GM18526 (cell line): ENCODE results near the gene COL27A1.

ENCODE experiments used
- POLR2A ChIP-seq: IDR thresholded peaks from 3 replicates; pipeline ENCODE4 v1.6.1; 2011; ENCODE audit not compliant: insufficient read length; ENCODE audit errors: extremely low read depth

Gene COL27A1

DNA sequence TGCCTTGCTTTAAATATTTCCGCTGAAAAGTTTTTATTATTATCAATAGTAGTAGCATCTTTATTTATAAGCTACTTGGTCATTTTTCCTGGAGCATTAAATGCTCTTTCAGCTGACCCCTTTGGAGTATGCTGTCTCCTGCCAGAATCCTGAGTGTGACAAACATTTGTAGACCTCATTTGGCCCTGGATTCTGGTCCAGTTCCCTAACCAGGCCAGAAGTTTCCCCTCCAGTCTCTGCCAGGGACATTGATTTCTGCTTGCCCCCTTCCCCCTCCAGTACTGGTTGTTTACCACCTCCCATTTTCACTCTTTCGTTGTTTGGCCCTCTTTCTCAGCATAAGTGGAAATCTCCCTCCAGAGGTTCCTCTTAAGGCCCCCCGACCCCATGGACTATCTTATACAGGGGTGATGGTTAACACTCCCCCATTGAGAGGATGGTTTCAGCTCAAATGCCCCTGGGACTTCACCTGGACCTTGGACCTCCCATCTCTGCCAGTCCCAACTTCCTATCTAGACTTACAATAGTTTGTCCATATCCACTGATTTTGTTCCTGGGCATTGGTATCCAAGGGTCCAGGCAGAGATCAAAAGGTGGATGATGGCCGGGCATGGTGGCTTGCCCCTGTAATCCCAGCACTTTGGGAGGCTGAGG, 24.6 kb upstream of the COL27A1 start:
- no peak for TF ChIP-seq POLR2A

DNA sequence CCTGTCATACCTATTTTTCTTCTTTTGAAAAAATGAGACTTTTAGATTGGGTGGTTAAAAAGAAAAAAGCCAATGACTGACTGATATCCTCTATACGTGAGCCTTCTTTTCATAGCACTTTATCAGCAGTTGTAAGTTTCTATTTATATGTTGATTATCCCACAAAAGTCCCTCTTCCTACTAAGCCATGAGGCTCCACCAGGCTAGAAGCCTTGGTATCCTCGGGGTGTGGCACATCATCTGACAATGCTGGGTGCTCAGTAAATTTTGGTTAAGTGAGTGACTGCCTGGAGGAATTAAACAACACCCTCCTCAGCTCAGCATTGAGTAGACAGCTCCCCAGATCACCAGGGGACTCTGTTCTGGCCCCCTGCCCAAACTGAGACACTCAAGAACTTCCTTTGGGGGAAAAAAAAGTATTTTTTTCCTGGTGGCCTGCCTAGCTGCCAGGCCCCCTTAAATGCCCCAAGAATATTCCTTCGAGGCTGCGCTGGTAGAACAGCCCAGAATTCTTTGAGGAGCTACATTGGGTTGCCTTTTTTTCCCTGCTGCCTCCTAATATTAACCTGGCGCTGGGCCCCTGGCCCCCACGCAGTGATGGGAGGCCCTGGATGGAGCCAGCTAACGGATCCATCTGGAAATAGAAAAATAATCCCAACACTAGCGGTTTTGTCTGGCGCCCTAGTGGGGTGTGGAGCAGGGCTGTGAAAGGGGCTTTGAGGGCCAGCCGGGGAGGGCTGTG, 23.4 kb upstream of the COL27A1 start:
- TF ChIP-seq POLR2A: no peak

DNA sequence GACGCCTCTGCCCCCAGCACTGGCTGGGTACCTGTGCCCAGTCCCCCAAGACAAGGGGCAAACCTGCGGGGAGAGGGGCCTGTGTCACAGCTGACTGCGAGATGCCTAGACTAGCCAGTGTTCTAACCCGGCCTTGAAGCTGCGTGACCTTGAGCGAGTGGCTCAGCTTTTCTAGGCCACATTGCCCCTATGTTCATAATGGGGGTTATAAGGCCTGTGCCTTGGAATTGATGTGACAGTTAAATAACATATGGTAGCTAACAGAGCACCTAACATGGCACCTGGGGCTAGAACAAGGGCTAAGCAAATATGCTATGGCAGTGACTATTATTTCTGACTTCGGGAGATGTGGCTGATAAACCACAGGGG, 22.8 kb upstream of the COL27A1 start:
- TF ChIP-seq POLR2A: no peak

DNA sequence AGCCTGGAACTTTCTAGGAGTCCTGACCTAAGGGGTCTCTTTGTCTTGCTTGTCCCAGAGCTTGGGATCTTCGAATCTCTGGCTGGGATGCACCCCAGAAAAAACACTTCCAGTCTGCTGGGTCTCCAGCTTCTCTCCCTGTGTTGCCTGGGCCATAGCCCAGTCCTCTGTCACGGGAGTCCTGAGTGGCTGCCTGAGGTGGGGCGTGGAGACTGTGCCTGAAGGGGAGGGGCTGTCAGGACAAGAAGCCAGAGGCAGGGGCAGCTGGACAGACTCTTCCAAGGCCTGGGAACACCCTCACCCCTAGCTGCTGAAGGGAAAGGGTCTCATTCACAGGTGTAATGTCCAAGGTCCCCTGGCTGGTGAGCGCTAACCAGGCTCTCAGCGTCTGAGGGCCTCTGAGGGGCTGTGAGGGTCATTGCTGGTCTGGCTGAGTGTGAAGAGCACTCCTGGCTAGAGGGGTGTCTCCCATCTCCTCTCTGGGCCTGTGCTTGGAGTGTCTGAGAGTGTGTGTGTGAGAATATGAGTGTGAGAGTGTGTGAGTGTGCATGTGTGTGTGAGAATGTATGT, 20.4 kb upstream of the COL27A1 start:
- TF ChIP-seq POLR2A: no peak

DNA sequence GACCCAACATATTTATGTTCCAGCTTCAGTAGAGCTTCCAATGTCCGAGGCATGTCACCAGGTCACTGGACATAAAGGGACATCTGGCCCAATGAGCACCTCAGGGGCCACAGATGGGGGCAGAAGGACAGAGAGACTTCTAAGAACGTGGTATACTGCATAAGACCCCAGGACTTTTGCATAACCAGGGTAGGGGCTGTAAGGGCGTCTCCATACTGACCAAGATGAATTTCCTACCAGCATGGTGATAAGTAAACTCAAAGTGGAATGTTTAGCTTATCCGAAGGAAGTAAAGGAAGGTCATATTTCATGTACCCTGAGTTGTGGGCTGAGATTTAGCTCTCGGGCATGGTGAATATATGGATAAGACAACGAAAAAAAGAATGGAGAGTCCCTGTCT, 17.5 kb upstream of the COL27A1 start:
- TF ChIP-seq POLR2A: no peak

DNA sequence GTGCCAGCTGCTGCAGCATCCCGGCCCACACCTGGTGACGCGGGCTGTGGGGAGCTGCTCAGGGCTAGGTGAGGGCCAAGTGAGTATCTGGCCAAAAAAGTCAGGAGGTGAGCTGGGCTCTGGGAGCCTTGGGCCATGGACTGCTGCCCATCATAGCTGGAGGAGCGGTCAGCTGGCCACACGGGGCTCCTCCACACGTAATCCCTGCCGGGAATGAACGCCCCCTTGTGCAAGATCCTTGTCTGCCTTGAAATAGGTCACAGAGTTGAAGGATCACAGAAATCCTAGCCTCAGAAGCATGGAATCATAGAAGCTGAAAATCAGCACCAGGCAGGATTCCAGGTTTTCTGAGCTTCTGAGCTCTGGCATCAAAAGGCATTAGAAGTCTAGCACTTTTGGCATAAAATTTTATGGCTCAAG, 16.8 kb upstream of the COL27A1 start:
- TF ChIP-seq POLR2A: no peak

DNA sequence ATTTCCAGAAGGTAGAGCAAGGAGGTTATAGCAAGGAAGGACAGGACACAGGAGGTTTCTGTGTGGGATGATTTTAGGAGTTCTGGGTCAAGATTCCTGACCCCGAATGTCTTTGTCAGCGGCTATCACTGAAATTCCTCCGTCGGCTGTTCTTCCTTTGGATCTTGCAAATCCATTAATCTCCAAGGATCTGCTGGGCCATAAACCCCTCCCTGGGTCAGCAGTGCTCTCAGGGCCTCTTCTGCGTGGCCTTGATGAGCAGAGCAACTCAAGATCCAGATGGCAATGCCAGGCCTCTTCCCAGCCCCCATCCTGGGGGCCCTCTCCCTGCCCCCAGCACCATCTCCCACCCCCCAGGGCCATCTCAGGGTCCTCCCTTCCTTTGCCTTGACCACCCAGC, 16.3 kb upstream of the COL27A1 start:
- TF ChIP-seq POLR2A: no peak

DNA sequence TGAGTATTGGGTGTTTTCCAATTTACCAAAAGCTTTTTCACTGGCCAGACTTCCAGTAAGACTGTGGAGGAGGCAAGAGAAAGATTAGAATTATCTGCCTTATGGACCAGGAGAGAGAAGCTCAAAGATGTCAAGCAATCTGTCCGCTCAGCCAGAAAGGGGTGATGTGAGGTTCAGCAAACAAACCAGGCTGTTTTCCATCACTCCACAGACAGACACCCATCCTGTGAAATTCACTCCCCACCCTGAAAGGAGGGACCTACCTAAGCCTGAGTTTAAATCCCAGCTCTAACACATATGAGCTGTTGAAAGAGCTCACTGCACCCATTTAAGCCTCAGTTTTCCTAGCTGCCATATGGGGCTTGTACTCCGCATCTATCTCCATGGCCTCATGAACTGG, 14.9 kb upstream of the COL27A1 start:
- no peak for TF ChIP-seq POLR2A

DNA sequence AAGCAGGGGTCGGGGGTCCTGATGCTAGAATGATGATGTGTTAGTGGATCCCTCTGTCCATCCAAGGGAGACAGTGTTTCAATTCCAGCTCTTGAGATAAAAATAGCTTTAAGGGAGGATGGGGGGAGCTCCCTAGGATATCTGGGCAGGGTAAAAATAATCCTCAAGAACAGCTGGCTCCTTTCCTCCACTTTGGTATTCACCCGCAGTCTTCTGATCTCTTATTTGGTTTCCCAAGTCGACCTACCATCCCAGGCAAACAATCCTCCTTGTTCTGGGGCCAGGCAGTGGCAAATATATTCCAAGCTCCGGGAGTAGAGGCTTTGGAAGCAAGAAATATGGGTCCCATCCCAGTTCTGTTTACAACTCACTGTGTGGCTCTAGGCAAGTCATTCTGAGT, 14.5 kb upstream of the COL27A1 start:
- TF ChIP-seq POLR2A: no peak

DNA sequence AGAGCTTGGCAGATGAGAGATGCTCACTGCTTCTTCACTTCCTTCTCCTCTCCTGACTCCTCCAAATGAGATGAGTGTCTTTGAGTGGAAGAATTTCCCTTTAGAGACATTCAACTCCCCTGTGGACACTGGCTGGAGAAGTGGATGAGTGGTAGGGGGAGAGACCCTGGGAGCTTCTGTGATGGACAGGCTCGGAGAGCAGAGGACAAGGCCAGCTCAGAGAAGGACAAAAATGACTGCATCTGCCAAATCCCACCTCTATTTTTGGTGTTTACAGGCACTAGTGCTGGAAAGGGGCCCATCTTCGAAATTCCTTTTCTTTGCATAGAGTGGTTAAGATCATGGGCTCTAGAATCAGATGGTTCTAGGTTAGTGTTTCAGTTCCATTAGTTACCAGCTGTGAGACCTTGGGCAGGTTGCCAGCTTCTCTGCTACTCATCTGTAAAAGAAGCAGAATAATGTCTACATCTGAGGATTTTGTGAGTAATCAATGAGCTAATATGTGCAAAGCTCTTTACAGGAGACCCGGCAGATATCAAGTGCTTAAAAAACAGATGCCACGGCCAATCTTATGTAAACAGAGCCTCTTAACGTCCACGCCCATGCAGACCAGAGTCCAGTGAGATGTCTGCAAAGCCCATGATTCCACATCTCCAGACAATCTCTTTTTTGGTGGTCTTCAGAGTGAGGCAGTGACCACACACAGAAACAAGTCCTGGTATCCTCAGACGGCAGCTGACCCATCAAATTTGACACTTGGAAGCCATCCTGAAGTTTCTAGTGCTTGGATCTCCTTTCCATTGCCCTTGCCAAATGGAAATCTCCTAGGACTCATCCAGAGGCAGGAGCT, 13.6 kb upstream of the COL27A1 start:
- no peak for TF ChIP-seq POLR2A

DNA sequence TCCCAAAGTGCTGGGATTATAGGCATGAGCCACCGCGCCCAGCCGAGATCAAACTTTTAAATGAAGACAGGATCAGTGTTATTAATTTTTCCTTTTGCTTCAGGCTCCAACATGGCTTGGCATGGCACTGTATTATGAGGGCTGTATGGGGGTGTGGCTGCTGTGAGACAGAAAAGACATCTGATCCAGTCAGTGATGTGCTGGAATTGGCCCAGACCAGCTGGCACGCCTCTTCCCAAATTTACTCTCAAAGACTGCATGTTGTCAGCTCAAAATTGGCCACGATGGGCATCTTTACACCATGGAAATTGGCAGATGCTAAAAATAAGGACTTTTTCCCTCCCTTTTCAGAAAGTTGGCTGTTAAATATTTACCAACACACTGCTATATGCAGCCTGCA, 12.1 kb upstream of the COL27A1 start:
- no peak for TF ChIP-seq POLR2A

DNA sequence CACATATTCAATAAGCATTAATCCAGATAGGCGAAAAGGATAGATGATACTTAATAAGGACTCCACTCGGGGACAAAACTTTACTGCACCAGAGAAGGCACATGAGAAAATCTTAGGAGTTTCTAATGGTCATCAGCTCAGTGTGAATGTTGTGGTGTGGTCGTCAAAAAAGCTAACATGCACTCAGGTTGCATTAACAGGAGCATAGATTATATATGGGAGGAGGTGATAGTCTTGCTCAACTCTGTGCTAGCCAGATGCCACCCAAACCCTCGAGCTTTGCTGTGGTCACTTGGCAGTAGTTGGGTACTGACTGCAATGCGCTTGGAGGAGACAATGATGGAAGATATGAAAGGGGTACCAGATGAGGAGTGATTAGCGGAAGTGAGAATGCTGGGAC, 8.6 kb upstream of the COL27A1 start:
- TF ChIP-seq POLR2A: no peak

DNA sequence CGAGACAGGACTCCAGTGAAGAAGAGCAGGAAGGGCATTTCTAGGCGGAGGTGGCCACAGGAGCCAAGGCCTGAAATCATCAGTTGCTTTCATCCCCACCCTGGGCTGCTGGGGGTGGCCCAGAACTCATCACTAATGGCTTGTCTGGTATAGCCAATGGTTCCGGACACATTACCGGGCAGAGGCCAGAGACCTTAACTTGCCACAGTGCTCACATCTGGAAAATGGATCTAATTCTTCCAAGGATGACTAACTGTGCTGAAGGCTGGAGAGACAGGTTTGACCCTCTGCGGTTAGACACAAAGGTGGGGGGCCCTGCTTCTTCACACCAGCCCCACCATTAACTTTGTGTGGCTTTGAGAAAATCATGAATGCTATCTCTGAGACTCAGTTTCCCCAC, 6.2 kb upstream of the COL27A1 start:
- TF ChIP-seq POLR2A: no peak

DNA sequence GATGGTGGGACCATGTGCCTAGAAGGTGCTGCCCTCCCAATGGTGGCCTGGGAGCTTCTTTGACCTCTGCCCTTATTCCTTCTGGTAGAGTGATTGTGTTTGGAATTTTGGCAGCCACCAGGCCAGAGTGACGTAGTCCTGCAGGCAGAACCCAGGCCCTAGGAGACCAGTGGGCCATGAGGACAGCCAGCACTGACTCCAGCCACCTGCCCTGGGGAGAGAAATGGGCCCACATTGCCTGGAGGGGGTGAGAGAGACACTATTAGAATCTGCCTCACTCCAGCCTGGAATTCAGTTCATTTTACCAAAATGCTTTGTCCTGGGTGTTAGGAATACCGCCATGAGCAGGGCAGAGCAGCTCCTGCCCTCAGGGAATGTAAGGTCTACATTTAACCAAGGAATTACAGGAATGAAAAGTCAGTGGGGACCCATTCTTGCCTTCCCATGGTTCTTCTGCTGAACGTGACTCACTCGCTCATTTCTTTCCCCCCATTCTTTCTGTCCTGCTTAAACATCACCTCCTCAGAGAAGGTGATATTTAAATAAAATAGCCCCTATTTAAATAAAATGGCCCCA, 5.5 kb upstream of the COL27A1 start:
- TF ChIP-seq POLR2A: no peak

DNA sequence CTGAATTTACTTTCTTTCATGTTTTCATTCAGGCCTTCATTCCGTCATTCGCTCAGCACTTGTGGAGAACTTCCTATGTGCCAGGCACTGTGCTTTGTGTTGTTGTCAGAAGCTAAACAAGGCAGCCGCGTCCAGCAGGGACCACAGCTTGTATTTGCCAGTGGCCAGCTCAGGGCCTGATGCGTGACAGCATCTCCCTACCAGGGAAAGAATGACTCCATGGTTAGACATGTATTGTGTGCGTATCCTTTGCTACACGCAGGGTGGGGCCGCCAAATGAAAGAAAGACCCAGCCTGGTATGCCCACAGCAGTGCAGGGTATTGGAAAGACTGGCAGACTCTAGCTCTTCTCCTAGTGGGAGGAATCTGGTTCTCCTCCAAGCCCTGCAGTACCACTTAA, 4.7 kb upstream of the COL27A1 start:
- TF ChIP-seq POLR2A: no peak

DNA sequence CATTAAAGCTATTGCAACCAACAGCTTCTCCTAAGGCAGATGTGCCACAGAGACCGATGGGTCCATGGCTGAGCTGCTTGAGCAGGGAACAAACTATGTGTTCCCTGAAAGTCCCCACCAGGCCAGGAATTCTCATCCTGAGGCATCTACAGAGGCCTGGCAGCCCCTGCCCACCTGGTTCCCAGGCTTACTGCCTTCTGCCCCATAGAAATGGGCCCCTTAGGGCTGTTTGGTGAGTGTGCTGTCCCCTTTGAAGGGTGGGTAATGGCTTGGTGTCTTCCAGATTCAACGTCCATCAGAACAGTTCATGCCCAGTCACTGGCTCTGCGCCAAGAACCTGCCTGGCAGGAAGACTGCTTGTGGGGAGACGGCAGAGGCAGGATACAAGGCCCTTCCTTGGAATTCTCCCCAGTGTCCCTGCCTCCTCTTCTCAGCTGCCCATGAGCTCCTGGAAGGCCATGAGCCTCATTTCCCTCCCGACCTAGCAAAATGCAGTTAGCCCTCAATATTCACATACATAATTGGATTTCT, 3.8 kb upstream of the COL27A1 start:
- no peak for TF ChIP-seq POLR2A
